Duodenal mucosa (tissue), 2 donors: Measurements from ENCODE around the gene NFX1.
"Not testable (repeated sequence)": the region's sequence is repeated elsewhere in the genome, so short reads cannot be mapped to it uniquely, and the experiment has no call there.

Experiments
- H3K27ac ChIP-seq: one replicate; pipeline ENCODE4 v1.7.0; 2013; ENCODE audit warnings: low read depth, low read length
- H3K27me3 ChIP-seq, 2 donors: one replicate each; pipeline ENCODE4 v1.7.0; 2013; ENCODE audit warnings: low read length in 2 of 2, control low read depth in 1 of 2; ENCODE audit not compliant: insufficient read depth in 2 of 2, control insufficient read depth in 1 of 2
- H3K36me3 ChIP-seq, 2 donors: one replicate each; pipeline ENCODE4 v1.7.0; 2013; ENCODE audit warnings: low read length in 2 of 2, control low read depth in 1 of 2; ENCODE audit not compliant: insufficient read depth in 2 of 2, control insufficient read depth in 1 of 2
- H3K4me1 ChIP-seq, 2 donors: one replicate each; pipeline ENCODE4 v1.7.0; 2013; ENCODE audit warnings: low read length in 2 of 2, control low read depth in 1 of 2; ENCODE audit not compliant: insufficient read depth in 2 of 2, control insufficient read depth in 1 of 2
- H3K4me3 ChIP-seq, 2 donors: one replicate each; pipeline ENCODE4 v1.7.0; 2013; ENCODE audit warnings: low read length in 2 of 2, low read depth in 1 of 2
- H3K9ac ChIP-seq, 2 donors: one replicate each; pipeline ENCODE4 v1.7.0; 2013; ENCODE audit warnings: low read length in 2 of 2, low read depth in 1 of 2
- H3K9me3 ChIP-seq, 2 donors: one replicate each; pipeline ENCODE4 v1.7.0; 2013; ENCODE audit warnings: low read length in 2 of 2, control low read depth in 1 of 2; ENCODE audit not compliant: control insufficient read depth in 1 of 2

Gene NFX1

DNA sequence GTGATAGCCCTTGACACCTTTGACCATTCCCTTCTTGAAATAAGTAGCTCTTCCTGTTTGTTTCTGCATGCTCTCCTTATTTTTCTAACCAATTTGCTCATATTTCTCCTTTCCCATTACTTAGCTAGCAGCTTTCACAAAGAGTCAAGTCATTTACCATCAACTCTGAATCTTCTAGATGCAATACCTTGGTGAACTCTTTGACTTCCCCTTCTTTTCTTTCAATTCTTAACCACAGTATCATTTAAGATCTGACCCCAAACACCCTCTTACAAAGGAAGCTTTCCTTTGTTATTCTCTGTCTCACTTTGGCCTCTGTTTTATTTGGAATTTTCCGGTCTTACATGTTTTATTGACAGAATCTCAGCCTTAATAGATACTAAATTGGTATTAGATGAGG lies 14.0 kb downstream of the NFX1 start:
- H3K9me3 ChIP-seq, result no peaks in the 10 kb centered on the region
- peaks cover 49 to 96% of the 10 kb centered on the region in 2 donors for H3K36me3 ChIP-seq
- H3K27ac ChIP-seq, result no peak overlapping the region
- H3K4me1 ChIP-seq, result peaks cover 0 to 11% of the 10 kb centered on the region in 2 donors
- no peak overlapping the region for H3K9ac ChIP-seq
- no peak overlapping the region for H3K4me3 ChIP-seq
- no peaks in the 10 kb centered on the region for H3K27me3 ChIP-seq

GRCh38 chr9:33306037-33306436 lies 15.7 kb downstream of the NFX1 start:
- H3K4me3 ChIP-seq, result no peak overlapping the region

GRCh38 chr9:33307067-33307466 lies 16.8 kb downstream of the NFX1 start:
- peaks cover 56 to 98% of the 10 kb centered on the region in 2 donors for H3K36me3 ChIP-seq
- no peaks in the 10 kb centered on the region for H3K9me3 ChIP-seq
- H3K27ac ChIP-seq, result no peak overlapping the region
- no peaks in the 10 kb centered on the region for H3K4me1 ChIP-seq
- H3K27me3 ChIP-seq, result no peaks in the 10 kb centered on the region
- H3K4me3 ChIP-seq, result no peak overlapping the region
- H3K9ac ChIP-seq, result no peak overlapping the region

More at GRCh38 chr9:33306037-33306436, 15.7 kb downstream of the NFX1 start:
- Histone ChIP-seq H3K27me3 (no peaks in the 10 kb centered on the region), H3K9ac (no peak overlapping the region), H3K27ac (no peak overlapping the region), H3K36me3 (peaks cover 52 to 97% of the 10 kb centered on the region in 2 donors), H3K4me1 (no peaks in the 10 kb centered on the region), H3K9me3 (no peaks in the 10 kb centered on the region)

DNA sequence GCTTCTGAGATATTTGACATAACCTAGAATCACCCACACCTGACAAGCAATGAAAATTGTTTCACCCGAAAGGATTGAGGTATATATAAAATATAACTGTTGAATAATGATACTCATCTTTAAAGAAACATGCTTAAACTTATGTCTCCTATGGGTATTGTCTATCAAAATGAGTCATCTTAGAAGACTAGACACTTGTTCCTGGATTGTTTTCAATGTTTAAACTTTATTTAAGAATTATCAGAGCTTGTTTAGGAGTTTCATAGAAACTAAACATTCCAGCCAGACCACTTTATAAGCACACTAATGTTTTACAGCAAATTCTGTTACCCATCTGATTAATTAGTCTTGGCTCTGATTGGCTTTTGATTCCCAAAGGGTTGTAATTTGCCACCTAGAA lies 19.6 kb downstream of the NFX1 start:
- no peaks in the 10 kb centered on the region for H3K27me3 ChIP-seq
- H3K9me3 ChIP-seq, result no peaks in the 10 kb centered on the region
- no peaks in the 10 kb centered on the region for H3K4me1 ChIP-seq
- H3K9ac ChIP-seq, result no peak overlapping the region
- H3K27ac ChIP-seq, result no peak overlapping the region
- no peak overlapping the region for H3K4me3 ChIP-seq
- H3K36me3 ChIP-seq, result peaks cover 57 to 99% of the 10 kb centered on the region in 2 donors

- Histone ChIP-seq H3K4me1 (no peaks in the 10 kb centered on the region), H3K9me3 (no peaks in the 10 kb centered on the region), H3K27me3 (no peaks in the 10 kb centered on the region), H3K27ac (no peak overlapping the region), H3K9ac (no peak overlapping the region), H3K4me3 (no peak overlapping the region), H3K36me3 (peaks cover 49 to 99% of the 10 kb centered on the region in 2 donors)
These were observed 20.4 kb downstream of the NFX1 start for GRCh38 chr9:33310748-33311147.

DNA sequence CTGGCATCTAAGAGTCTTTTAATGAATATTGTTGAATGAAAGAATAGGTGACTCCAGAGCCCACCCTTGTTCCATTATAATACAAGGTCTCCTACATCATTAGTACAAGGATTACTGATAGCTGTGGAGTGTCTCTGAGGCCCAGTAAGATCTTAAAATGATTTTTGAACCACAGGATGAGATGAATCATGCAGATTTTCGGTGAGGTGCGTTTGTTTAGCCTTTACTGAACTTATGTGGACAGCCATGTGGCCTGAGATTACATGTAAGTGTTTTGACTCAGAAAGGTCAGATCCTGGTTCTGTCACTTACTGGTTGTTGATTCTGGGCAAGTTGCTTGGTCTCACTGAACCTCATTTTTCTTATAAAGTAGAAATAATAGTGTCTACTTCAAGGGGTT lies 21.6 kb downstream of the NFX1 start:
- no peaks in the 10 kb centered on the region for H3K4me1 ChIP-seq
- H3K9me3 ChIP-seq, result no peaks in the 10 kb centered on the region
- H3K9ac ChIP-seq, result no peak overlapping the region
- H3K27ac ChIP-seq, result no peak overlapping the region
- H3K4me3 ChIP-seq, result no peak overlapping the region
- H3K36me3 ChIP-seq, result peaks cover 48 to 95% of the 10 kb centered on the region in 2 donors
- no peaks in the 10 kb centered on the region for H3K27me3 ChIP-seq

GRCh38 chr9:33315371-33315770 lies 25.1 kb downstream of the NFX1 start:
- no peak overlapping the region for H3K4me3 ChIP-seq
- H3K9me3 ChIP-seq, result no peaks in the 10 kb centered on the region
- peaks cover 50 to 88% of the 10 kb centered on the region in 2 donors for H3K36me3 ChIP-seq
- H3K4me1 ChIP-seq, result no peaks in the 10 kb centered on the region
- H3K9ac ChIP-seq, result no peak overlapping the region
- H3K27ac ChIP-seq, result no peak overlapping the region
- no peaks in the 10 kb centered on the region for H3K27me3 ChIP-seq

GRCh38 chr9:33317136-33317535 lies 26.8 kb downstream of the NFX1 start:
- not testable (repeated sequence) for H3K27ac ChIP-seq, H3K4me1 ChIP-seq, H3K9me3 ChIP-seq, H3K9ac ChIP-seq, H3K27me3 ChIP-seq, H3K4me3 ChIP-seq
- peaks cover 54 to 88% of the 10 kb centered on the region in 2 donors for H3K36me3 ChIP-seq

DNA sequence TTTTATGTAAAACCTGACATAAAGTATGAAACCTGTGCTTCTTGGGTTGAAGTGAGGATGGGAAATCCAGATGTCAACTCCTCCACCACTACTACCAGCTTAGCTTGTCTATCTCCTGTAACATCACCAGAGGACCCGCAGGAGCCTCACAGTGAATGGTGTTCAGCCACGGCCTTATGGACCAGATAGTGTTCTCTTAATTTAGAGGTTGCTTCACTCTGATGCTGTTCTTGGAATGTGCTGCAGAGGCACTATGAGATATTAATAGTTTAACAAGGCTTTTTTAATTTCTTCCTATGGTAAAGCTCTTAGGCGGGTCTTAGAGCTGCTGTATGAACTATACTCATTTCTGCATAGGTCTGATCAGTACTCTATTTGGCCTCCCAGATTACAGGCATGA lies 27.9 kb downstream of the NFX1 start:
- H3K9me3 ChIP-seq, result no peaks in the 10 kb centered on the region
- H3K4me1 ChIP-seq, result no peaks in the 10 kb centered on the region
- H3K27ac ChIP-seq, result no peak overlapping the region
- peaks cover 58 to 88% of the 10 kb centered on the region in 2 donors for H3K36me3 ChIP-seq
- H3K27me3 ChIP-seq, result no peaks in the 10 kb centered on the region
- H3K4me3 ChIP-seq, result no peak overlapping the region
- H3K9ac ChIP-seq, result no peak overlapping the region

GRCh38 chr9:33318781-33319180 lies 28.5 kb downstream of the NFX1 start:
- H3K9me3 ChIP-seq, result no peaks in the 10 kb centered on the region
- peaks cover 53 to 84% of the 10 kb centered on the region in 2 donors for H3K36me3 ChIP-seq
- no peaks in the 10 kb centered on the region for H3K4me1 ChIP-seq
- H3K27me3 ChIP-seq, result no peaks in the 10 kb centered on the region
- no peak overlapping the region for H3K4me3 ChIP-seq
- H3K27ac ChIP-seq, result no peak overlapping the region
- H3K9ac ChIP-seq, result no peak overlapping the region

GRCh38 chr9:33320230-33320567 lies 29.9 kb downstream of the NFX1 start:
- Histone ChIP-seq H3K27me3 (no peaks in the 10 kb centered on the region), H3K4me3 (no peak overlapping the region), H3K9ac (no peak overlapping the region), H3K36me3 (peaks cover 53 to 77% of the 10 kb centered on the region in 2 donors), H3K27ac (no peak overlapping the region), H3K9me3 (no peaks in the 10 kb centered on the region), H3K4me1 (no peaks in the 10 kb centered on the region)
